Measurements from ENCODE around the gene ULBP3. TPM values are rescaled to one million over a fixed set of nuclear protein-coding genes. Genes with fewer than 3 reads are reported as not detected.

The ULBP3 gene
- total and polyA plus RNA-seq, 2 of the 4 experiments (the other 2 are of a cell fraction) = 11.1 to 35.1 TPM

DNA sequence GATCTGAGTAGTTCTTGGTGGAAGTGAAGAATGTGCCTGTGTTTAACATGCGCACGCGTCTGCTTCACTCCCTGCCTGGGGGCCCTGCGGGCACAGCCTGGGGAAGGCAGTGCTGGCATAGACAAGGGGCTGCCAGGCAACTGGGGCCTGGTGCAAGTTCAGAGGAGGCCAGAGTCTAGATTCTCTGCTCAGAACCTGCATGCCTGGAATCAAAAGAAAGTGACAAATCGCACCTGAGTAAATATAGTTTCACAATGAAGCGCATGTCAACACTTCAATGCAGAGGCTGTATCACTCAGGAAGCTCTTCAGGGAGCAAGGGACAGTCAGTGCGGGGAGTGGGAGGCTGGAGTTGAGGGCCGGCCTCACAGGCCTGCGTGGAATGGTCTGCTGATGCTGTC, 49.7 kb upstream of the ULBP3 start:
- dilution Hi-C loops (cut with HindIII; ENCODE audit: low sequenced_read_pairs, unreplicated experiment) = no loop called here
- H4K5ac ChIP-seq (ENCODE audit: low read depth, low read length) = no peak overlapping the region
- H2AK5ac ChIP-seq (ENCODE audit: low read depth, low read length) = no peak overlapping the region
- BruUV-seq (replicated peaks) = no TSS peak
- no peak overlapping the region for H3K4me3 ChIP-seq (ENCODE audit: insufficient read depth, low read depth, low read length)
- no peak for ATAC-seq (ENCODE audit: low read depth)
- no peak overlapping the region for H2BK20ac ChIP-seq (ENCODE audit: low read depth, low read length)
- TF ChIP-seq MAFK (IDR thresholded peaks at IDR 0.05; ENCODE audit: low read depth, low read length) (no peak), RFX5 (IDR thresholded peaks at IDR 0.05; ENCODE audit: low read depth, low read length) (no peak), FOS (IDR thresholded peaks at IDR 0.05; ENCODE audit: low read depth, low read length) (no peak), CTCF (conservative IDR thresholded peaks at IDR 0.05; ENCODE audit: low read depth, low read length) (no peak), SMC3 (IDR thresholded peaks at IDR 0.05; ENCODE audit: low read depth, low read length) (no peak), RAD21 (IDR thresholded peaks at IDR 0.05; ENCODE audit: low read length) (no peak), POLR2A (IDR thresholded peaks at IDR 0.05; ENCODE audit: low read depth, low read length) (no peak), MAZ (IDR thresholded peaks at IDR 0.05; ENCODE audit: borderline replicate concordance, low read depth, low read length) (no peak), MXI1 (IDR thresholded peaks at IDR 0.05; ENCODE audit: borderline replicate concordance, low read depth, low read length) (no peak), CEBPB (IDR thresholded peaks at IDR 0.05; ENCODE audit: low read depth, low read length) (no peak), CHD1 (IDR thresholded peaks at IDR 0.05; ENCODE audit: low read depth, low read length) (no peak), NFE2L2 (IDR thresholded peaks at IDR 0.05; ENCODE audit: low read depth, low read length) (no peak), RCOR1 (IDR thresholded peaks at IDR 0.05; ENCODE audit: insufficient replicate concordance, low read length) (no peak), BHLHE40 (IDR thresholded peaks at IDR 0.05; ENCODE audit: low read depth, low read length) (no peak)
- TF ChIP-seq, protein P1, sequence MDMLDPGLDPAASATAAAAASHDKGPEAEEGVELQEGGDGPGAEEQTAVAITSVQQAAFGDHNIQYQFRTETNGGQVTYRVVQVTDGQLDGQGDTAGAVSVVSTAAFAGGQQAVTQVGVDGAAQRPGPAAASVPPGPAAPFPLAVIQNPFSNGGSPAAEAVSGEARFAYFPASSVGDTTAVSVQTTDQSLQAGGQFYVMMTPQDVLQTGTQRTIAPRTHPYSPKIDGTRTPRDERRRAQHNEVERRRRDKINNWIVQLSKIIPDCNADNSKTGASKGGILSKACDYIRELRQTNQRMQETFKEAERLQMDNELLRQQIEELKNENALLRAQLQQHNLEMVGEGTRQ (IDR thresholded peaks at IDR 0.05; ENCODE audit: low read depth, low read length) = no peak
- TF ChIP-seq, protein P2, sequence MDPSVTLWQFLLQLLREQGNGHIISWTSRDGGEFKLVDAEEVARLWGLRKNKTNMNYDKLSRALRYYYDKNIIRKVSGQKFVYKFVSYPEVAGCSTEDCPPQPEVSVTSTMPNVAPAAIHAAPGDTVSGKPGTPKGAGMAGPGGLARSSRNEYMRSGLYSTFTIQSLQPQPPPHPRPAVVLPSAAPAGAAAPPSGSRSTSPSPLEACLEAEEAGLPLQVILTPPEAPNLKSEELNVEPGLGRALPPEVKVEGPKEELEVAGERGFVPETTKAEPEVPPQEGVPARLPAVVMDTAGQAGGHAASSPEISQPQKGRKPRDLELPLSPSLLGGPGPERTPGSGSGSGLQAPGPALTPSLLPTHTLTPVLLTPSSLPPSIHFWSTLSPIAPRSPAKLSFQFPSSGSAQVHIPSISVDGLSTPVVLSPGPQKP (IDR thresholded peaks at IDR 0.05; ENCODE audit: borderline replicate concordance, low read depth, low read length) = no peak
- POLR2A ChIA-PET (ENCODE audit: unreplicated experiment) = no interaction called here
- no peak overlapping the region for H4K91ac ChIP-seq (ENCODE audit: insufficient read depth, low read depth, low read length)
- H3K9me1 ChIP-seq (ENCODE audit: insufficient read depth, low read length) = no peaks in the 10 kb centered on the region
- H3K9ac ChIP-seq (ENCODE audit: low read depth, low read length) = no peak overlapping the region
- no peak overlapping the region for H3K4ac ChIP-seq (ENCODE audit: low read depth, low read length)
- no peaks in the 10 kb centered on the region for H3K27me3 ChIP-seq (ENCODE audit: control insufficient read depth, insufficient read depth, low read length)
- CTCF ChIA-PET = no interaction called here
- peaks cover 3% of the 10 kb centered on the region; the same call in 1 of the 2 replicates for H3K9me3 ChIP-seq (ENCODE audit: control insufficient read depth, insufficient read depth, low read length)
- no peak overlapping the region for H4K8ac ChIP-seq (ENCODE audit: low read depth in 2 of 2, low read length in 2 of 2)
- no peak overlapping the region for H3K4me2 ChIP-seq (ENCODE audit: low read depth, low read length)
- intact Hi-C loops (cut with micrococcal nuclease) = no loop called here
- H3K56ac ChIP-seq (ENCODE audit: extremely low read depth, insufficient read depth, low read length) = no peak overlapping the region
- H2BK15ac ChIP-seq (ENCODE audit: low read depth, low read length) = no peak overlapping the region
- WGBS, 2 experiments (ENCODE audit: extremely low coverage in 2 of 2, insufficient read length in 1 of 2) = 76% methylated on average over 8 of the region's 9 CpGs; no CpG with 5 or more reads in 1 of the 2 experiments
- H2AK9ac ChIP-seq (replicated peaks; ENCODE audit: low read depth, low read length, poor library complexity) = no peak overlapping the region
- H2BK5ac ChIP-seq (ENCODE audit: low read depth, low read length, poor library complexity, severe bottlenecking) = no peak overlapping the region
- H3K36me3 ChIP-seq (ENCODE audit: control insufficient read depth, insufficient read depth, low read length) = no peaks in the 10 kb centered on the region
- H4K20me1 ChIP-seq (ENCODE audit: insufficient read depth, low read length) = no peaks in the 10 kb centered on the region
- no peak for DNase-seq
- no peak overlapping the region for H2BK120ac ChIP-seq (ENCODE audit: low read depth, low read length)
- H3K79me1 ChIP-seq (ENCODE audit: low read depth in 1 of 2, low read length in 2 of 2) = no peaks in the 10 kb centered on the region
- no peaks in the 10 kb centered on the region for H3K4me1 ChIP-seq (ENCODE audit: control insufficient read depth, insufficient read depth, low read length)
- H3K23ac ChIP-seq (ENCODE audit: low read depth, low read length) = no peak overlapping the region
- no peak overlapping the region for H2AFZ ChIP-seq (replicated peaks; ENCODE audit: low read length, poor library complexity)
- no peak overlapping the region for H3K27ac ChIP-seq (ENCODE audit: insufficient read depth, low read length)
- in situ Hi-C loops (cut with MboI; ENCODE audit: low sequenced_read_pairs) = no loop called here
- no peak overlapping the region for H3K14ac ChIP-seq (replicated peaks; ENCODE audit: low read depth, low read length)
- no peak overlapping the region for H3K18ac ChIP-seq (ENCODE audit: low read depth, low read length)
